Occipital lobe (tissue), 3 donors: Measurements from ENCODE around the gene KRTAP1-5. TPM values are rescaled to one million over a fixed set of nuclear protein-coding genes. Genes with fewer than 3 reads are reported as not detected.
"Not testable (repeated sequence)": the region's sequence is repeated elsewhere in the genome, so short reads cannot be mapped to it uniquely, and the experiment has no call there.

Experiments
- DNase-seq: peaks from one replicate; lab custom pipeline; 2025; lab: John Stamatoyannopoulos, UW
- small RNA-seq: library from RNA; depleted of rRNA; stranded (forward); fragments of <200 nt; gene quantifications from one replicate; pipeline ENCODE3, GENCODE V24; 2014
- total RNA-seq: library from RNA; depleted of rRNA; stranded (reverse); fragments of >200 nt; gene quantifications from one replicate; pipeline ENCODE4 v1.2.3, GENCODE V29; 2014

The KRTAP1-5 gene
- total RNA-seq, 1 donor from 2014 or later = not detected

GRCh38 chr17:41004397-41004796 is 22.6 kb downstream of the KRTAP1-5 start:
- no peak for DNase-seq

GRCh38 chr17:41003926-41004325 is 23.1 kb downstream of the KRTAP1-5 start:
- no peak for DNase-seq

GRCh38 chr17:41002814-41003213 is 24.2 kb downstream of the KRTAP1-5 start:
- DNase-seq = no peak

GRCh38 chr17:41001795-41002194 is 25.2 kb downstream of the KRTAP1-5 start:
- DNase-seq = no peak

- not testable (repeated sequence) for DNase-seq
Observed at GRCh38 chr17:40999563-40999962, 27.4 kb downstream of the KRTAP1-5 start, which contains the start of gene KRTAP3-2. KRTAP3-2 (minus strand) TSS chr17:40999906; CDS start chr17:40999853, 53 bp downstream.

GRCh38 chr17:40997361-40997760 is 29.6 kb downstream of the KRTAP1-5 start:
- no peak for DNase-seq

- DNase-seq = no peak
Observed at GRCh38 chr17:40996829-40997228, 30.2 kb downstream of the KRTAP1-5 start.

- DNase-seq = no peak
Observed at GRCh38 chr17:40995116-40995515, 31.9 kb downstream of the KRTAP1-5 start.

- DNase-seq = no peak
Observed at GRCh38 chr17:40993839-40994238, 33.2 kb downstream of the KRTAP1-5 start, which contains the start of gene KRTAP3-3. KRTAP3-3 (minus strand) TSS chr17:40994164; CDS start chr17:40994097, 67 bp downstream.

GRCh38 chr17:40993084-40993483 is 33.9 kb downstream of the KRTAP1-5 start:
- DNase-seq = no peak

- no peak for DNase-seq
Observed at GRCh38 chr17:40992666-40993065, 34.3 kb downstream of the KRTAP1-5 start.

- DNase-seq = no peak
Observed at GRCh38 chr17:40986920-40987319, 40.1 kb downstream of the KRTAP1-5 start.

GRCh38 chr17:40984226-40984625 is 42.8 kb downstream of the KRTAP1-5 start, which contains the start of gene KRT40:
KRT40 (minus strand) TSS chr17:40984326; CDS start chr17:40984273, 53 bp downstream.
- no peak for DNase-seq

- DNase-seq = no peak
Observed at GRCh38 chr17:40981115-40981514, 45.9 kb downstream of the KRTAP1-5 start.

- no peak for DNase-seq
Observed at GRCh38 chr17:40980596-40980995, 46.4 kb downstream of the KRTAP1-5 start.

GRCh38 chr17:40980117-40980516 is 46.9 kb downstream of the KRTAP1-5 start:
- DNase-seq = no peak

GRCh38 chr17:40978575-40979151 is 48.3 kb downstream of the KRTAP1-5 start:
- DNase-seq = no peak

Small RNA genes lying within 50 kb of the gene (small RNA-seq; reads per million reads assigned to genes)
- not detected for gene KRTAP3-4P

Other genes starting within 250 kb of the KRTAP1-5 start
- gene KRT27, start 244.7 kb downstream of the KRTAP1-5 start, total RNA-seq = not detected
- gene KRT28, start 227.2 kb downstream of the KRTAP1-5 start, total RNA-seq = not detected
- gene KRT10, start 204.6 kb downstream of the KRTAP1-5 start, total RNA-seq = 1.9 TPM
- not detected for gene KRT12, start 160.0 kb downstream of the KRTAP1-5 start, total RNA-seq
- not detected for gene KRT20, start 142.0 kb downstream of the KRTAP1-5 start, total RNA-seq
- gene KRT23, start 89.6 kb downstream of the KRTAP1-5 start, total RNA-seq = 0.16 TPM
- gene KRT39, start 60.3 kb downstream of the KRTAP1-5 start, total RNA-seq = not detected
- not detected for gene KRT40, start 42.9 kb downstream of the KRTAP1-5 start, total RNA-seq
- not detected for gene KRTAP3-3, start 33.0 kb downstream of the KRTAP1-5 start, total RNA-seq
- gene KRTAP3-2, start 27.3 kb downstream of the KRTAP1-5 start, total RNA-seq = not detected
- not detected for gene KRTAP3-1, start 18.1 kb downstream of the KRTAP1-5 start, total RNA-seq
- not detected for gene KRTAP1-4, start 3.0 kb upstream of the KRTAP1-5 start, total RNA-seq
- gene KRTAP1-3, start 7.7 kb upstream of the KRTAP1-5 start, total RNA-seq = not detected
- gene KRTAP1-1, start 14.2 kb upstream of the KRTAP1-5 start, total RNA-seq = not detected
- gene KRTAP2-1, start 20.1 kb upstream of the KRTAP1-5 start, total RNA-seq = not detected
- not detected for gene KRTAP2-2, start 28.0 kb upstream of the KRTAP1-5 start, total RNA-seq
- not detected for gene KRTAP2-3, start 32.9 kb upstream of the KRTAP1-5 start, total RNA-seq
- not detected for gene KRTAP2-4, start 38.7 kb upstream of the KRTAP1-5 start, total RNA-seq
- gene KRTAP4-7, start 56.9 kb upstream of the KRTAP1-5 start, total RNA-seq = not detected
- not detected for gene KRTAP4-8, start 70.9 kb upstream of the KRTAP1-5 start, total RNA-seq
- not detected for gene KRTAP4-16, start 75.0 kb upstream of the KRTAP1-5 start, total RNA-seq
- gene KRTAP4-9, start 78.2 kb upstream of the KRTAP1-5 start, total RNA-seq = not detected
- not detected for gene KRTAP4-11, start 91.2 kb upstream of the KRTAP1-5 start, total RNA-seq
- gene KRTAP4-12, start 97.0 kb upstream of the KRTAP1-5 start, total RNA-seq = not detected
- not detected for gene KRTAP4-6, start 113.3 kb upstream of the KRTAP1-5 start, total RNA-seq
- not detected for gene KRTAP4-5, start 122.6 kb upstream of the KRTAP1-5 start, total RNA-seq
- not detected for gene KRTAP4-4, start 133.5 kb upstream of the KRTAP1-5 start, total RNA-seq
- gene KRTAP4-3, start 141.0 kb upstream of the KRTAP1-5 start, total RNA-seq = not detected
- not detected for gene KRTAP4-2, start 151.0 kb upstream of the KRTAP1-5 start, total RNA-seq
- gene KRTAP4-1, start 157.7 kb upstream of the KRTAP1-5 start, total RNA-seq = not detected
- gene KRTAP9-1, start 162.7 kb upstream of the KRTAP1-5 start, total RNA-seq = not detected
- not detected for gene KRTAP9-2, start 199.4 kb upstream of the KRTAP1-5 start, total RNA-seq
- not detected for gene KRTAP9-3, start 205.2 kb upstream of the KRTAP1-5 start, total RNA-seq
- not detected for gene KRTAP9-8, start 210.8 kb upstream of the KRTAP1-5 start, total RNA-seq
- not detected for gene KRTAP9-4, start 222.5 kb upstream of the KRTAP1-5 start, total RNA-seq
- not detected for gene KRTAP9-9, start 228.2 kb upstream of the KRTAP1-5 start, total RNA-seq
- gene KRTAP9-6, start 238.2 kb upstream of the KRTAP1-5 start, total RNA-seq = not detected
- gene KRTAP9-7, start 248.5 kb upstream of the KRTAP1-5 start, total RNA-seq = not detected